GM18858 (cell line): Measurements from ENCODE around the gene SUMF2.
"Not testable (repeated sequence)": the region's sequence is repeated elsewhere in the genome, so short reads cannot be mapped to it uniquely, and the experiment has no call there.

Experiments
- ATAC-seq: cut with Tn5 transposase; IDR thresholded peaks from one replicate; pipeline ENCODE4 v1.9.1; 2021; ENCODE audit not compliant: unreplicated experiment

Gene SUMF2

DNA sequence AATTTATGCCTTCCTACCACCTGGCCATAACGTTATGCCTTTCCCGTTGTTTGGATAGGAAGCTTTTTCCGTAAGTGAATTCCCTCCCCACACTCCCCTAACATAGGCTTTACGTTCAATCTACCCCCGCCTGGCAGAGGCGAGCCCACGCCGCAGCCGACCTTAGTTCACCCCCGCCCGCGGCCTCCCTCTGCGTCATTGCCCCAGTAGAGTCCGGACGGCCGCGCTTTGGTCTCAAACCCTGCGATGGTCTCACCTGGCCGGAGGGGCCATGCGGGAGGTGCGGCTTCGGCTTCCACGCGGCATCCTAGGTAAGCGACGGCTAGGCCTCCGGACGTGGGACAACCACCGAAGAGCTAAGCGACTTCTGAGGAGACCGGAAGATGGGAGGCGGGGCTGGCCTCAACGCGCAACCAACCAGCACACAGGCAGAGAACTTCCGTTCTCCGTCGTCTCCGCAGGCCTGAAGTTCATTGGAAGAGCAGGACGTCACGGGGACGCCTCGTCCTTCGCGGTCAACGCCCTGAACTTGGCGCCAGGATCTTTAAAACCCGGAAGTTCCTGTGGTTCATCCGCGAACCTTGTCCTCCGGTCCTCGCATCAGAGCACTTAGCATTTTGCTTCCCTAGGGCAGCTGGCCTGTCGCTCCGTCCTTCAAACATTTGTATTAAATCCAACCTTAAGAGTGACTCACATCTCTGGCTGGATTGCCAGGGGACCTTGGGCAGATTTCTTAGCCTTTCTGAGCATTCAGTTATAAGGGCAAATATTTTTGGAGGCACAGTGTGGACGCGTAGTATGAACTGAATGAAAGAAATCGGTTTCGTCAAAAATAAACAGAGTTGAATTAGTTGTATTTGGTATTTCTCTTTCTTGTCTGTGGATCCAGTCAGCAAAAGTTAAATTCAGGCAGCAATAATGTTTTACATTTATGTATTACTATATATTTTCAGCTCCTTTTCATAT lies 42.3 kb downstream of the SUMF2 start, which contains the start of gene CHCHD2:
Gene CHCHD2, minus strand, starts transcription at position 369 of the 966 bp plus-strand sequence. Its CDS starts 63 bp downstream, at position 306.
- peak; percentile 100 for ATAC-seq

DNA sequence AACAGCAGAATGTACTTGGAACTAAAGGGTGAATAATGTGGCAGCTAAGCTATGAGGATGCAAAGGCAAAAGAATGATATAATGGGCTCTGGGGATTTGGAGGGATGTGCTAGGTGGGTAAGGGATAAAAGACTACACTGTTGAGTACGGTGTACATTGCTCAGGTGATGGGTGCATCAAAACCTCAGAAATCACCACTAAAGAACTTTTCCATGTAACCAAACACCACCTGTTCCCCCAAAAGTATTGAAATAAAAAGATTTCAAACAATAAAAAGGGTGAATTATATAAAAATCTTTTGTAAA lies 43.8 kb downstream of the SUMF2 start:
- ATAC-seq = no peak

DNA sequence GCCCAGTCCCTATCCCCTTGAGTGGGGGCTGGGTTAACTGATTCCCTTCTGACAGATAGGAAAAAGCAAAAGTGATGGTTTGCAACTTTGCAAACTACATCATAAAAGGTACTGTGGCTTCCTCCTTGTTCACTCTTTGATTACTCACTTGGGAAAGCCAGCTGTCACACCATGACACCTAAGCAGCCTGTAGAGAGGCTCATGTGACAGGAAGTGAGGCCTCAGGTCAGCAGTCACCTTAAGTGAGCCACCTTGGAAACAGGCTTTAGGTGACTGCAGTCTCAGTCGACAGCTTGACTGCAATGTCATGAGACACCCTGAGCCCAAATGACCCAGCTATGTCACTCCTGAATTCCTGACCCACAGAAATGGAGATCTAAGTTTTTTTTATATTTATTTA lies 46.5 kb downstream of the SUMF2 start:
- no peak for ATAC-seq

DNA sequence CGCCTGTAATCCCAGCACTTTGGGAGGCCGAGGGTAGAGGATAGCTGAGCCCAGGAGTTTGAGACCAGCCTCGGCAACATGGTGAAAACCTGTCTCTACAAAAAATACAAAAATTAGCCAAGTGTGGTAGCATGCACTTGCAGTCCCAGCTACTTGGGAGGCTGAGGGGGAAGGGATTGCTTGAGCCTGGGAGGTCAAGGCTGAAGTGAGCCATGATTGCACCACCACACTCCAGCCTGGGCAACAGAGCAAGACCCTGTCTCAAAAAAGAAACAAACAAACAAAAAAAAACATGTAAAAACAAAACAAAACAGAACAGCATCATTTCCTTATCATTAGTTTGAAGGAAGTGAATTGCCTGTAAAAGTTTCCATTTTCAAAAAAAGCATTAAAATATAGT lies 48.2 kb downstream of the SUMF2 start:
- ATAC-seq = not testable (repeated sequence)

DNA sequence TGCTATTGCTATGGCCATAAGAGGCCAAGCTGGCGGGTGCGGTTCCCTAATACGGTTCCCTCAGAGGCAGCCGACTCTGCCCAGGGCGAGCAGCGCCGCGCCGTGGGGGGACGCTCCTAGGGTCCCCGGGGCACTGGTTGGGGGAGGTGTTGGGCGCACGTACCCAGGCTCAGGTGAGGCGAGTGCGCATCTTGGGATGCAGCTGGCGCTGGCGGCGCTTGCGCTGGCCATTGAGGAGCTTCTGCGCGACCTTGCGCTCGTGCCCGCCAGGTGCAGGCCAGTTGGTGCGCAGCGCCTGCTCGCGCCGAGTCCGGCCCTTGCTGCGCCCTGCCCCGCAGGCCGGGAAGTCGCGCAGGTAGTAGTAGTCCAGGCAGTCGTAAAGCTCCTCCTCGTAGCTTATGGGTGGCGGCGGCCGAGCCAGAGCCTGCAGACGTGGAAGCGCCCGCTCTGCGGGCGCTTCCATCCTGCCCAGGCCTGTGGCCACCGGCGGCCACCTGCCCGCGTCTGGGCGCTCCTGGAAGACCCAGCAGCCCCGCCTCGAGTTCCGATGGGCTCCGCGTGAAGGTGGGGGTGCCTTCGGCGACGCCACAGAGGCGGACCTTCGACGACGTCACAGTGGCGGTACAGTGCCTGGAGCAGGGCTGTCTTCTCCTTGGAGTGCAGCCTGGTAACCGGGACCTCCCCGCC lies 51.9 kb downstream of the SUMF2 start, which contains the start of gene NUPR2:
Gene NUPR2, minus strand, starts transcription at position 566 of the 687 bp plus-strand sequence. Its CDS starts 103 bp downstream, at position 463.
- ATAC-seq = no peak

DNA sequence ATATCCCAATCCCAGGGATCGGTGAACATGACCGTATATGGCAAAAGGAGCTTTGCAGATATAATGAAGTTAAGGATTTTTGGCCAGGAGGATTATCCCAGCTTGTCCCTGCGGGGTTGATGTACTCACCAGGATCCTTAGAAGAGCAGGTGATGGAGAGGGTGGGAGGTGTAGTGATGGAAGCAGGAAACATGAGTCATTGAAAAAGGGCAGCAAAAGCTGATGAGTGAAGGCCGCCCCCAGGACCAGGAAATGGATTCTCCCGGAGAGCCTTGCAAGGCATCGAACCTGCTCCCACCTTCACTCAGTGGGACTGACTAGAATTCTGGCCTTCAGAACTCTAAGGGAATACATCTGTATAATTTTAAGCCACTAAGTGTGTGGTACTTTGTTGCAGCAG lies 57.4 kb downstream of the SUMF2 start:
- no peak for ATAC-seq

DNA sequence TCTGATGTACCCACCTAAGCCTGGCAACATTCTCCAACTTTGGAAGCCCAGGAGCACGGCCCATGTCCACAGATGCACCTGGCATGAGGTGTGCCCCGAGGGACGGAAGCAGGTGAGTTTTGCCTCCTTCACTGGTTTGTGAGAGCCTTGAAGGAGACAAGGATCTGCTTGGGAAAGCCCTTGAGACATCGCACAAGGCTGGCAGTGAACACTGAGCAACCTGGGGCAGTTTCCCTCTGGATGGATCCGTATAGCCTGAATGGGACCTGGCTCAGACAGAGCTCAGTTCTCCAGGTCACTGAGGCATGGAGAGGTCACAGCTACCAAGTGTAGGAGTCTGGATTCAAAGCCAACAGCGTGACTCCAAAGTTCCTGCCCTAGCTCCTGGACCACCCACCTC lies 60.9 kb downstream of the SUMF2 start:
- ATAC-seq = no peak

DNA sequence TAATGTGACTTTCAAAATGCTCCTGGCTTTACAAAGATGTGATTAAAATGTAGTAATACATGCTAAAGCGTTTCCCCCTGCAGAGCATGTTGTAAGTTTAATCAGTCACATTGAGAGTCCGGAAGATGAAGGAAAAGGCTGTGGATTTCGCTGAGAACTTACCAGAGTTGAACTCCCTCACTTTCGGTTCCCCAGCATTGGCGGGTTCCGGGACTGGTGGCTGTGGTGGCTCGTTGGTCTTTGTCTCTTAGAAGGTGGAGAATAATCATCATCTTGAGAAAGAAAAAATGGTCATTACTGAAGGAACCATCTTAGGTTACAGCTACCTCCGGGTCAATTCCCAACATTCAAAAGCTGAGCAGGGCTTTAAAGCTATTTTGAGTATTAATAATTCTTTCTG lies 61.7 kb downstream of the SUMF2 start:
- ATAC-seq = no peak

DNA sequence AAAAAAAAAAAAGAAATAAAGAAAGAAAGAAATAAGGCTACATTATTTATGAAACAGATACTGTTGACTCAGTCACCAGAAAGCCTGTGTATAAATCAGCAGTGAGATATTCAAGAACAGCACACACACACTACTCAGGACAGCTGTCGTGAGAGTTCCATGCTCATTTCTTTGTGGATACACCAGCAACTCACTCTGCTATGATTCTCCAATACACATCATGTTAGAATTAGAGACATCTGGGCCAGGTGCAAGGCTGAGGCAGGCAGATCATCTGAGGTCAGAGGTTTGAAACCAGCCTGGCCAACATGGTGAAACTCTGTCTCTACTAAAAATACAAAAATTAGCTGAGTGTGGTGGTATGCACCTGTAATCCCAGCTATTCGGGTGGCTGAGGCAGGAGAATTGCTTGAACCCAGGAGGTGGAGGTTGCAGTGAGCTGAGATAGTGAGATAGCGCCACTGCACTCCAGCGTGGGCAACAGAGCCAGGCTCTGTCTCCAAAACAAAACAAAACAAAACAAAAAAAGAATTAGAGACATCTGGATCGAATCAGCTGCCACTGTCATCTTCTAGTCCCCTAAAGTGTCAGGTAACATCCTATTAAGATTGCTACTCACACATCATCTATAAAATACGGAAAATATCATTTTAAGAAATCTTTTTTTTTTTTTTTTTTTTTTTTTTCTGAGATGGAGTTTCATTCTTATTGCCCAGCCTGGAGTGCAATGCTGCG lies 63.3 kb downstream of the SUMF2 start:
- no peak for ATAC-seq
